ENCODE results near the gene SH3RF3. TPM values are rescaled to one million over a fixed set of nuclear protein-coding genes. Genes with fewer than 3 reads are reported as not detected.

SH3RF3 gene
- total RNA-seq, 1 experiment from 2014 or later: 21.7 TPM

- ChIA-PET POLR2A (interaction anchor here (0.7 to 2.3 kb wide), 9 partner anchors 9 to 220 kb away, joined by 3 to 11 read pairs (median 5); no protein-coding TSS in a partner anchor), CTCF (interaction anchor here (0.6 to 1.3 kb wide), 3 partner anchors 14 to 34 kb away, joined by 3 to 5 read pairs (median 4); no protein-coding TSS in a partner anchor)
- H3K36me3 Mint-ChIP-seq (ENCODE audit: insufficient read depth, unreplicated experiment): no peaks in the 10 kb centered on the region
- TF ChIP-seq CTCF (IDR thresholded peaks at IDR 0.05; ENCODE audit: unreplicated experiment): no peak
- H3K9me3 Mint-ChIP-seq (ENCODE audit: unreplicated experiment): no peaks in the 10 kb centered on the region
- intact Hi-C loops (cut with micrococcal nuclease): no loop called here
- H3K27me3 Mint-ChIP-seq (ENCODE audit: insufficient read depth, unreplicated experiment): no peaks in the 10 kb centered on the region
- peak; percentile 57 for DNase-seq (ENCODE audit: unreplicated experiment)
- peak overlapping the region; percentile 33 for H3K4me3 Mint-ChIP-seq (ENCODE audit: unreplicated experiment)
- no TSS peak for BruUV-seq (replicated peaks)
- peaks cover 39% of the 10 kb centered on the region for H3K4me1 Mint-ChIP-seq (ENCODE audit: insufficient read depth, unreplicated experiment)
- H3K27ac Mint-ChIP-seq (ENCODE audit: low read depth, unreplicated experiment): peak overlapping the region; percentile 83
Measured at GRCh38 chr2:109185821-109186570, 57.0 kb downstream of the SH3RF3 start.

- Mint-ChIP-seq H3K36me3 (ENCODE audit: insufficient read depth, unreplicated experiment) (no peaks in the 10 kb centered on the region), H3K27me3 (ENCODE audit: insufficient read depth, unreplicated experiment) (no peaks in the 10 kb centered on the region), H3K4me3 (ENCODE audit: unreplicated experiment) (no peak overlapping the region), H3K4me1 (ENCODE audit: insufficient read depth, unreplicated experiment) (peaks cover 40% of the 10 kb centered on the region), H3K9me3 (ENCODE audit: unreplicated experiment) (no peaks in the 10 kb centered on the region), H3K27ac (ENCODE audit: low read depth, unreplicated experiment) (peak overlapping the region; percentile 83)
- no TSS peak for BruUV-seq (replicated peaks)
- ChIA-PET POLR2A (interaction anchor here (0.7 to 2.0 kb wide), 3 partner anchors 11 to 56 kb away, joined by 3 to 11 read pairs (median 3); no protein-coding TSS in a partner anchor), CTCF (interaction anchor here (1.0 kb wide), 1 partner anchor 16 kb away, joined by 4 read pairs; no protein-coding TSS in a partner anchor)
- no peak for TF ChIP-seq CTCF (IDR thresholded peaks at IDR 0.05; ENCODE audit: unreplicated experiment)
- intact Hi-C loops (cut with micrococcal nuclease): no loop called here
- no peak for DNase-seq (ENCODE audit: unreplicated experiment)
Measured at GRCh38 chr2:109186656-109187250, 57.7 kb downstream of the SH3RF3 start.

GRCh38 chr2:109187711-109188495, 58.9 kb downstream of the SH3RF3 start:
- Mint-ChIP-seq H3K4me1 (ENCODE audit: insufficient read depth, unreplicated experiment) (peaks cover 35% of the 10 kb centered on the region), H3K9me3 (ENCODE audit: unreplicated experiment) (no peaks in the 10 kb centered on the region), H3K4me3 (ENCODE audit: unreplicated experiment) (no peak overlapping the region), H3K27ac (ENCODE audit: low read depth, unreplicated experiment) (no peak overlapping the region), H3K36me3 (ENCODE audit: insufficient read depth, unreplicated experiment) (no peaks in the 10 kb centered on the region), H3K27me3 (ENCODE audit: insufficient read depth, unreplicated experiment) (no peaks in the 10 kb centered on the region)
- no peak for TF ChIP-seq CTCF (IDR thresholded peaks at IDR 0.05; ENCODE audit: unreplicated experiment)
- intact Hi-C loops (cut with micrococcal nuclease): no loop called here
- no TSS peak for BruUV-seq (replicated peaks)
- ChIA-PET CTCF (no interaction called here), POLR2A (interaction anchor here (2.0 kb wide), 1 partner anchor 17 kb away, joined by 11 read pairs; no protein-coding TSS in a partner anchor)
- no peak for DNase-seq (ENCODE audit: unreplicated experiment)

GRCh38 chr2:109188496-109188890, 59.5 kb downstream of the SH3RF3 start:
- H3K27ac Mint-ChIP-seq (ENCODE audit: low read depth, unreplicated experiment): no peak overlapping the region
- DNase-seq (ENCODE audit: unreplicated experiment): no peak
- POLR2A ChIA-PET: no interaction called here
- no peak for TF ChIP-seq CTCF (IDR thresholded peaks at IDR 0.05; ENCODE audit: unreplicated experiment)
- no peaks in the 10 kb centered on the region for H3K27me3 Mint-ChIP-seq (ENCODE audit: insufficient read depth, unreplicated experiment)
- CTCF ChIA-PET: no interaction called here
- intact Hi-C loops (cut with micrococcal nuclease): no loop called here
- H3K4me3 Mint-ChIP-seq (ENCODE audit: unreplicated experiment): no peak overlapping the region
- H3K36me3 Mint-ChIP-seq (ENCODE audit: insufficient read depth, unreplicated experiment): no peaks in the 10 kb centered on the region
- peaks cover 35% of the 10 kb centered on the region for H3K4me1 Mint-ChIP-seq (ENCODE audit: insufficient read depth, unreplicated experiment)
- no peaks in the 10 kb centered on the region for H3K9me3 Mint-ChIP-seq (ENCODE audit: unreplicated experiment)
- BruUV-seq (replicated peaks): no TSS peak
